K562 (cell line): Measurements from ENCODE around the gene WIPF1. TPM values are rescaled to one million over a fixed set of nuclear protein-coding genes. Genes with fewer than 3 reads are reported as not detected.

Source experiments
- ATAC-seq: fragments of 200-7000 bp; cut with Tn5 transposase; 3 replicates; pipeline ENCODE4 v1.9.1; 2020; ENCODE audit warnings: moderate library complexity
- BruUV-seq: library from RNA; stranded (reverse); fragments of 400-500 nt; replicated peaks from 2 replicates; lab custom pipeline; 2021; lab: Mats Ljungman, UMichigan
- CTCF ChIA-PET: fragments of 300-600 bp; formaldehyde crosslinking; extraction: SDS; loops from one replicate; lab custom pipeline; 2021; ENCODE audit warnings: low intra/inter-chr PET ratio; lab: Yijun Ruan, JAX
- POLR2A ChIA-PET: fragments of 300-600, 350-650 bp; sonication (Branson Sonifier 250); formaldehyde crosslinking; extraction: SDS; loops from one replicate; lab custom pipeline; 2021; ENCODE audit warnings: antibody characterized with exemption, inconsistent platforms; lab: Yijun Ruan, JAX
- DNase-seq, 4 experiments: peaks; one replicate each; pipeline versions ENCODE4 v3.0.0 to v3.0.0-alpha.2; 2011 to 2018; ENCODE audit warnings: low spot score in 3 of 4, mixed read lengths in 3 of 4; ENCODE audit errors: extremely low read depth in 1 of 4
- FAIRE-seq: peaks from 2 replicates; lab custom pipeline; 2011; peaks lifted over from hg19 to GRCh38; lab: Jason Lieb, UNC
- H2AFZ ChIP-seq: 2 replicates; pipeline ENCODE4 v1.6.0; 2011; ENCODE audit warnings: low read depth, low read length, control low read depth, inconsistent platforms
- H3K27ac ChIP-seq: fragments of 200-600 bp; 3 replicates; pipeline ENCODE4 v1.8.0; 2011; ENCODE audit warnings: low read depth, mild to moderate bottlenecking, control low read depth, inconsistent platforms, low read length, moderate library complexity, mixed read lengths; ENCODE audit errors: extremely low read depth
- H3K27me3 ChIP-seq, 2 experiments: fragments of 300-600 bp in 1 of 2; 2 replicates in 1 of 2; 3 replicates in 1 of 2; pipeline versions ENCODE4 v1.6.0 to v1.8.0; 2011; ENCODE audit warnings: inconsistent platforms in 2 of 2, low read length in 2 of 2, mild to moderate bottlenecking in 1 of 2, mixed read lengths in 1 of 2, moderate library complexity in 1 of 2; ENCODE audit not compliant: control insufficient read depth in 2 of 2, insufficient read depth in 2 of 2
- H3K36me3 ChIP-seq: fragments of 300-600 bp; 3 replicates; pipeline ENCODE4 v1.8.0; 2011; ENCODE audit warnings: mild to moderate bottlenecking, low read length, inconsistent platforms; ENCODE audit not compliant: control insufficient read depth, insufficient read depth
- H3K4me1 ChIP-seq, 2 experiments: fragments of 200-600 bp in 1 of 2; replicated peaks in 1 of 2; 2 replicates in 1 of 2; 3 replicates in 1 of 2; pipeline versions ENCODE4 v1.5.1 to v1.8.0; 2011; ENCODE audit warnings: inconsistent platforms in 2 of 2, low read length in 2 of 2, mild to moderate bottlenecking in 1 of 2, mixed read lengths in 1 of 2, moderate library complexity in 1 of 2; ENCODE audit not compliant: control insufficient read depth in 2 of 2, insufficient read depth in 2 of 2
- H3K4me2 ChIP-seq: 2 replicates; pipeline ENCODE4 v1.6.1; 2011; ENCODE audit warnings: low read length, control low read depth, inconsistent platforms, mixed read lengths; ENCODE audit not compliant: insufficient read depth
- H3K4me3 ChIP-seq: fragments of 200-600 bp; sonication (generic), shearing (Covaris generic); 2 replicates; pipeline ENCODE4 v1.5.1; 2016; ENCODE audit warnings: control low read depth, inconsistent platforms
- H3K79me2 ChIP-seq: fragments of 200-600 bp; 3 replicates; pipeline ENCODE4 v1.8.0; 2011; ENCODE audit warnings: low read length, inconsistent platforms; ENCODE audit not compliant: control insufficient read depth, insufficient read depth
- H3K9ac ChIP-seq, 2 experiments: 2 replicates each; pipeline versions ENCODE4 v1.6.0 to v1.6.1; 2011; ENCODE audit warnings: low read depth in 2 of 2, low read length in 2 of 2, control low read depth in 1 of 2, inconsistent platforms in 1 of 2, mild to moderate bottlenecking in 1 of 2, mixed read lengths in 1 of 2; ENCODE audit not compliant: insufficient read depth in 1 of 2
- H3K9me1 ChIP-seq: one replicate; pipeline ENCODE4 v1.6.0; 2011; ENCODE audit warnings: inconsistent platforms, mild to moderate bottlenecking, low read length, moderate library complexity; ENCODE audit not compliant: control insufficient read depth, insufficient read depth
- H3K9me3 ChIP-seq: replicated peaks from 2 replicates; pipeline ENCODE4 v1.5.1; 2011; ENCODE audit warnings: low read depth, low read length, inconsistent platforms; ENCODE audit not compliant: control insufficient read depth, insufficient read depth
- H4K20me1 ChIP-seq: replicated peaks from 2 replicates; pipeline ENCODE4 v1.6.1; 2011; ENCODE audit warnings: low read length, inconsistent platforms, mixed read lengths; ENCODE audit not compliant: control insufficient read depth, insufficient read depth
- CBX5 ChIP-seq: IDR thresholded peaks from 2 replicates; pipeline ENCODE4 v1.6.1; 2014; ENCODE audit warnings: low read depth, borderline replicate concordance
- ESRRA ChIP-seq: fragments of 450-650 bp; IDR thresholded peaks from 2 replicates; pipeline ENCODE4 v1.6.1; 2014; ENCODE audit warnings: low read depth, mild to moderate bottlenecking, moderate library complexity, borderline replicate concordance
- GATAD2A ChIP-seq: fragments of 450-650 bp; IDR thresholded peaks from 2 replicates; pipeline ENCODE4 v1.6.1; 2017
- HNRNPK ChIP-seq: fragments of 200-400 bp; formaldehyde crosslinking; IDR thresholded peaks from one replicate; pipeline ENCODE4 v1.6.1; 2018; ENCODE audit warnings: mild to moderate bottlenecking, low read depth, low read length; ENCODE audit not compliant: poor library complexity, severe bottlenecking
- PCBP2 ChIP-seq: fragments of 200-400 bp; formaldehyde crosslinking; IDR thresholded peaks from 2 replicates; pipeline ENCODE4 v1.6.1; 2018; ENCODE audit warnings: low read length, low read depth, mild to moderate bottlenecking, moderate library complexity; ENCODE audit not compliant: poor library complexity, severe bottlenecking
- TSC22D4 ChIP-seq: fragments of 450-650 bp; IDR thresholded peaks from 2 replicates; pipeline ENCODE4 v1.6.1; 2016; ENCODE audit warnings: missing genetic modification characterization, missing biosample characterization, control low read depth
- U2AF1 ChIP-seq: fragments of 200-400 bp; formaldehyde crosslinking; optimal IDR thresholded peaks from 2 replicates; pipeline ENCODE3; 2017; ENCODE audit warnings: mild to moderate bottlenecking, low read depth, low read length, moderate library complexity
- ZNF644 ChIP-seq: fragments of 200-800 bp; sonication (Bioruptor generic); IDR thresholded peaks from 2 replicates; pipeline ENCODE4 v1.6.1; 2016; ENCODE audit warnings: low read depth, missing genetic modification characterization, missing compliant biosample characterization
- in situ Hi-C: fragments of 300-500 bp; cut with MboI; formaldehyde crosslinking; loops from 4 replicates; pipeline ENCODE4 v1.15.0; 2018; ENCODE audit warnings: inconsistent platforms, mixed read lengths
- intact Hi-C: fragments of 100-400 bp; cut with micrococcal nuclease; formaldehyde crosslinking; loops from 2 replicates; pipeline ENCODE4 v1.14.2; 2022
- polyA plus RNA-seq, 8 experiments: library from polyadenylated mRNA; depleted of rRNA in 4 of 8; stranded (reverse) in 5 of 8; unstranded in 3 of 8; fragments of >200 nt; fragmentation: Nextera tagmentation in 2 of 8; fragmentation: Illumina TruSeq in 1 of 8; extraction: Ambion mirVana in 2 of 8; extraction: Trizol in 1 of 8; gene quantifications; 2 replicates each; pipeline versions ENCODE4 v1.2.1 to v1.2.3, GENCODE V29; 2011 to 2014; ENCODE audit warnings: inconsistent platforms in 1 of 8, missing spikeins in 1 of 8
- total RNA-seq, 7 experiments: library from RNA; depleted of rRNA in 6 of 7; stranded (reverse); fragments of >200 nt in 6 of 7; fragmentation: Illumina TruSeq in 2 of 7; extraction: Trizol in 2 of 7; gene quantifications; 2 replicates each; pipeline versions ENCODE4 v1.2.1 to v1.2.3, GENCODE V29; 2011 to 2021; ENCODE audit warnings: low replicate concordance in 1 of 7
- TF ChIP-seq, protein P1 (sequence below): fragments of 200-800 bp; sonication (Bioruptor generic); IDR thresholded peaks from 2 replicates; pipeline ENCODE4 v1.6.1; 2016; ENCODE audit warnings: missing genetic modification characterization, missing compliant biosample characterization
- TF ChIP-seq, protein P2 (sequence below): IDR thresholded peaks from 2 replicates; pipeline ENCODE4 v1.6.1; 2016; ENCODE audit warnings: missing genetic modification characterization, missing compliant biosample characterization
- TF ChIP-seq, protein P3 (sequence below), 2 experiments: fragments of 450-650 bp in 1 of 2; IDR thresholded peaks; 2 replicates each; pipeline ENCODE4 v1.6.1; 2011 to 2017; ENCODE audit warnings: low read depth in 2 of 2, antibody characterized with exemption in 1 of 2, borderline replicate concordance in 1 of 2, low read length in 1 of 2, mild to moderate bottlenecking in 1 of 2, mixed read lengths in 1 of 2; ENCODE audit not compliant: control insufficient read depth in 1 of 2

Gene WIPF1
- total and polyA plus RNA-seq, 9 of the 15 experiments (the other 6 are each of a cell fraction or from before 2014, with no cell fraction given): 0.54 to 4.9 (median 2.4) TPM

DNA sequence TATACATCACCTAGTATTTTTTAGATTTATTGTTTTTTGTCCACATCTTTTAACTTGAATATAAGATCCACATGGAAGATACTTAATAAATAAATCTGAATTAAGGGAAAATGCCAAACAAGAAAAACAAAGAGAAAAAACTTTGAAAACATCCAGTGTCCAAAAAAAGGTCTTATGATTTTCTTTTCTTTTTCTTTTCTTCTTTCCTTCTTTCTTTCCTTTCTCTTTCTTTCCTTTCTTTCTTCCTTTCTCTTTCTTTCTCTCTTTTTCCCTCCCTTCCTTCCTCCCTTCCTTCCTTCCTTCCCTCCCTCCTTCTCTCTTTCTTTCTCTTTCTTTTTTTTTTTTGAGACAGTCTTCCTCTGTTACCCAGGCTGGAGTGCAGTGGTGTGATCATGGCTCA is 29.6 kb upstream of the WIPF1 start:
- TF ChIP-seq TSC22D4 (tag): no peak
- TF ChIP-seq, protein P1, sequence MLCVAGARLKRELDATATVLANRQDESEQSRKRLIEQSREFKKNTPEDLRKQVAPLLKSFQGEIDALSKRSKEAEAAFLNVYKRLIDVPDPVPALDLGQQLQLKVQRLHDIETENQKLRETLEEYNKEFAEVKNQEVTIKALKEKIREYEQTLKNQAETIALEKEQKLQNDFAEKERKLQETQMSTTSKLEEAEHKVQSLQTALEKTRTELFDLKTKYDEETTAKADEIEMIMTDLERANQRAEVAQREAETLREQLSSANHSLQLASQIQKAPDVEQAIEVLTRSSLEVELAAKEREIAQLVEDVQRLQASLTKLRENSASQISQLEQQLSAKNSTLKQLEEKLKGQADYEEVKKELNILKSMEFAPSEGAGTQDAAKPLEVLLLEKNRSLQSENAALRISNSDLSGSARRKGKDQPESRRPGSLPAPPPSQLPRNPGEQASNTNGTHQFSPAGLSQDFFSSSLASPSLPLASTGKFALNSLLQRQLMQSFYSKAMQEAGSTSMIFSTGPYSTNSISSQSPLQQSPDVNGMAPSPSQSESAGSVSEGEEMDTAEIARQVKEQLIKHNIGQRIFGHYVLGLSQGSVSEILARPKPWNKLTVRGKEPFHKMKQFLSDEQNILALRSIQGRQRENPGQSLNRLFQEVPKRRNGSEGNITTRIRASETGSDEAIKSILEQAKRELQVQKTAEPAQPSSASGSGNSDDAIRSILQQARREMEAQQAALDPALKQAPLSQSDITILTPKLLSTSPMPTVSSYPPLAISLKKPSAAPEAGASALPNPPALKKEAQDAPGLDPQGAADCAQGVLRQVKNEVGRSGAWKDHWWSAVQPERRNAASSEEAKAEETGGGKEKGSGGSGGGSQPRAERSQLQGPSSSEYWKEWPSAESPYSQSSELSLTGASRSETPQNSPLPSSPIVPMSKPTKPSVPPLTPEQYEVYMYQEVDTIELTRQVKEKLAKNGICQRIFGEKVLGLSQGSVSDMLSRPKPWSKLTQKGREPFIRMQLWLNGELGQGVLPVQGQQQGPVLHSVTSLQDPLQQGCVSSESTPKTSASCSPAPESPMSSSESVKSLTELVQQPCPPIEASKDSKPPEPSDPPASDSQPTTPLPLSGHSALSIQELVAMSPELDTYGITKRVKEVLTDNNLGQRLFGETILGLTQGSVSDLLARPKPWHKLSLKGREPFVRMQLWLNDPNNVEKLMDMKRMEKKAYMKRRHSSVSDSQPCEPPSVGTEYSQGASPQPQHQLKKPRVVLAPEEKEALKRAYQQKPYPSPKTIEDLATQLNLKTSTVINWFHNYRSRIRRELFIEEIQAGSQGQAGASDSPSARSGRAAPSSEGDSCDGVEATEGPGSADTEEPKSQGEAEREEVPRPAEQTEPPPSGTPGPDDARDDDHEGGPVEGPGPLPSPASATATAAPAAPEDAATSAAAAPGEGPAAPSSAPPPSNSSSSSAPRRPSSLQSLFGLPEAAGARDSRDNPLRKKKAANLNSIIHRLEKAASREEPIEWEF (CRISPR knock-in tag): no peak
- TF ChIP-seq HNRNPK: peak; percentile 55
- no peak for TF ChIP-seq CBX5
- no peak for TF ChIP-seq GATAD2A
- TF ChIP-seq, protein P2, sequence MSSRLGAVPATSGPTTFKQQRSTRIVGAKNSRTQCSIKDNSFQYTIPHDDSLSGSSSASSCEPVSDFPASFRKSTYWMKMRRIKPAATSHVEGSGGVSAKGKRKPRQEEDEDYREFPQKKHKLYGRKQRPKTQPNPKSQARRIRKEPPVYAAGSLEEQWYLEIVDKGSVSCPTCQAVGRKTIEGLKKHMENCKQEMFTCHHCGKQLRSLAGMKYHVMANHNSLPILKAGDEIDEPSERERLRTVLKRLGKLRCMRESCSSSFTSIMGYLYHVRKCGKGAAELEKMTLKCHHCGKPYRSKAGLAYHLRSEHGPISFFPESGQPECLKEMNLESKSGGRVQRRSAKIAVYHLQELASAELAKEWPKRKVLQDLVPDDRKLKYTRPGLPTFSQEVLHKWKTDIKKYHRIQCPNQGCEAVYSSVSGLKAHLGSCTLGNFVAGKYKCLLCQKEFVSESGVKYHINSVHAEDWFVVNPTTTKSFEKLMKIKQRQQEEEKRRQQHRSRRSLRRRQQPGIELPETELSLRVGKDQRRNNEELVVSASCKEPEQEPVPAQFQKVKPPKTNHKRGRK: peak; percentile 92
- peak; percentile 37 for TF ChIP-seq PCBP2
- TF ChIP-seq, protein P3, sequence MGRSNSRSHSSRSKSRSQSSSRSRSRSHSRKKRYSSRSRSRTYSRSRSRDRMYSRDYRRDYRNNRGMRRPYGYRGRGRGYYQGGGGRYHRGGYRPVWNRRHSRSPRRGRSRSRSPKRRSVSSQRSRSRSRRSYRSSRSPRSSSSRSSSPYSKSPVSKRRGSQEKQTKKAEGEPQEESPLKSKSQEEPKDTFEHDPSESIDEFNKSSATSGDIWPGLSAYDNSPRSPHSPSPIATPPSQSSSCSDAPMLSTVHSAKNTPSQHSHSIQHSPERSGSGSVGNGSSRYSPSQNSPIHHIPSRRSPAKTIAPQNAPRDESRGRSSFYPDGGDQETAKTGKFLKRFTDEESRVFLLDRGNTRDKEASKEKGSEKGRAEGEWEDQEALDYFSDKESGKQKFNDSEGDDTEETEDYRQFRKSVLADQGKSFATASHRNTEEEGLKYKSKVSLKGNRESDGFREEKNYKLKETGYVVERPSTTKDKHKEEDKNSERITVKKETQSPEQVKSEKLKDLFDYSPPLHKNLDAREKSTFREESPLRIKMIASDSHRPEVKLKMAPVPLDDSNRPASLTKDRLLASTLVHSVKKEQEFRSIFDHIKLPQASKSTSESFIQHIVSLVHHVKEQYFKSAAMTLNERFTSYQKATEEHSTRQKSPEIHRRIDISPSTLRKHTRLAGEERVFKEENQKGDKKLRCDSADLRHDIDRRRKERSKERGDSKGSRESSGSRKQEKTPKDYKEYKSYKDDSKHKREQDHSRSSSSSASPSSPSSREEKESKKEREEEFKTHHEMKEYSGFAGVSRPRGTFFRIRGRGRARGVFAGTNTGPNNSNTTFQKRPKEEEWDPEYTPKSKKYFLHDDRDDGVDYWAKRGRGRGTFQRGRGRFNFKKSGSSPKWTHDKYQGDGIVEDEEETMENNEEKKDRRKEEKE (IDR thresholded peaks at IDR 0.05; ENCODE audit: borderline replicate concordance in 1 of 2, control insufficient read depth in 1 of 2, low read depth in 2 of 2, low read length in 1 of 2): no peak
- no peak for TF ChIP-seq ZNF644 (tag)
- no peak for TF ChIP-seq ESRRA
- TF ChIP-seq U2AF1: peak; percentile 52
- Histone ChIP-seq H2AFZ (no peak overlapping the region), H3K79me2 (no peaks in the 10 kb centered on the region), H3K9me1 (no peaks in the 10 kb centered on the region), H3K9ac (no peak overlapping the region), H3K4me2 (no peak overlapping the region), H4K20me1 (no peaks in the 10 kb centered on the region), H3K9me3 (no peaks in the 10 kb centered on the region), H3K36me3 (no peaks in the 10 kb centered on the region), H3K27ac (no peak overlapping the region), H3K4me3 (no peak overlapping the region), H3K4me1 (no peaks in the 10 kb centered on the region; a peak in 1 of 5 replicates), H3K27me3 (no peaks in the 10 kb centered on the region; a peak in 1 of 5 replicates)
- no peak for DNase-seq
- no TSS peak for BruUV-seq
- no peak for FAIRE-seq
- ChIA-PET POLR2A (interaction anchor here (0.6 kb wide), 1 partner anchor 210 kb away, joined by 3 read pairs; no protein-coding TSS in a partner anchor), CTCF (no interaction called here)
- intact Hi-C loops: no loop called here
- in situ Hi-C loops: no loop called here
- ATAC-seq: no peak
